GM18526 (cell line): Measurements from ENCODE around the gene NME7.

ENCODE experiments used
- POLR2A ChIP-seq: IDR thresholded peaks from 3 replicates; pipeline ENCODE4 v1.6.1; 2011; ENCODE audit not compliant: insufficient read length; ENCODE audit errors: extremely low read depth

NME7 gene

GRCh38 chr1:169347688-169348382, 19.8 kb downstream of the NME7 start:
- no peak for TF ChIP-seq POLR2A

DNA sequence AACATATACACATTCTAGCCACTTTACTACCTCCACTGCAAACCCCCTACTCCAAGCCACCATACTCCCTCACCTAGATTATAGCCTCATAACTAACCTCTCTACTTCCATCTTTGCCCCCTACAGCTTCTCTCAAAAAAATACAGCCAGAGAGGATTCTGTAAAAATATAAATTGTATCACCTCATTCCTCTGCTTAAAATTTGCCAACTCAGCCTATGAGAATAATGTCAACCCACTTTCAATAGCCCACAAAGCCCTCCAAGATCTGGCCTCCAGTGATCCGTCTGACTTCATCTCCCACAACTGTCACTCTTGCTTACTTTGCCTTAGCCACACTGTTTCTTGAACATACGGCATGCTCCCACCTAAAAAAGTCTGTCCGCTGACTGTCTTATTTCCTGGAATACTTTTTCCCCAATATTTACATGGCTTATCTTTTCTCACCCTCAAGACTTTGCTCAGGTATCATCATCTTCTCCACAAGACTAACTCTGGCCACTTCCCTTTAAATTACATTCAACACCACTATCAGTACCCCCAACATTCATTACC, 21.5 kb downstream of the NME7 start:
- no peak for TF ChIP-seq POLR2A

DNA sequence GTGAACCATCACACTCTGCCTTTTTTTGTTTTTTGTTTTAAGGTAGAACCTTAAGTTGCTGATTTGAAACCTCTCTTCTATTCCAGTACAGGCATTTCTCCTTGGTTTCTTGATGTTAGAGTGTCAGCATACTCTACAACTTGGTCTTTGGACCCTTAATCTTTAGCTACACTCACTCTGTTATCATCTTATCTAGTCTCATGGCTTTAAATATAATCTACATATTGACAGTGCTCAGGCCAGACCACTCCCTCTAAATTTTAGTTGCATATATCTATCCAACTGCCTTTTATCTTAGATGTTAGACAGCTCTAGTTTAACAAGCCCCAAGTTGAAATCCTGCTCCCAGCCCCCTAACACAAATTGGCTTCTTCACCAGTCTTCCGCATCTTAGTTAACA, 22.1 kb downstream of the NME7 start:
- no peak for TF ChIP-seq POLR2A

DNA sequence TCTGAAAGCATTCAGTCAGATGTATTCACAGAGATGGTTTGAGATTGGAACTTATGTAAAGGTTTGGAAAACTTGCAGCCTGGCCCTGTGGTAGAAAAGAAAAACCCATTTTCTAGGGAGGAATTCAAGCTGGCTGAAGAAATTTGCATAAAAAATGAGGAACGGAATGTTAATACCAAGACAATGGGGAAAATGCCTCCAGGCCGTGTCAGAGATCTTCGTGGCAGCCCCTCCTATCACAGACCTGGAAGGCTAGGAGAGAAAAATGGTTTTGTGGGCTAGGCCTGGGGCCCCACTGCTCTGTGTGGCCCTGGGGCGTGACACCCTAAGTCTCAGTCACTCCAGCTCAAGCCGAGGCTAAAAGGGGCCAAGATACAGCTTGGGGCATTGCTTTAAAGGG, 26.7 kb downstream of the NME7 start:
- TF ChIP-seq POLR2A: no peak

DNA sequence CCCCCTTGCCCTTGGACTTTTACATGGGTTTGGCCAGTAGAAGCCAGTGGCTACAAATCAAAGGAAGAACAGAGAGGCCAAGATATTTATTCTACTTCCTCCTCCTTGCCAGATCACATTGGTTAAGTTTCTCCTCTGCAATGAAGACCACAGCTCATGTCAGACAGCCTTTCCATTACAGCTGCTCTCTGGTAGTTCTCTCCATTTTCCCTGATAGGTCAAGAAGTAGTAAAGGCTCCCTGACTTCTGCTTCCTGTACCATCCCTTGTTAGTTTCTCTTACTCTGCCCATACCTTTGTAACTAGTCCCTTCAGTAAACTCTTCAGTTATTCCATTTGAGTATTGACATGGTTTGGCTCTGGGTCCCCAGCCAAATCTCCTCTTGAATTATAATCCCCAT, 27.8 kb downstream of the NME7 start:
- TF ChIP-seq POLR2A: no peak

- no peak for TF ChIP-seq POLR2A
These were observed 29.0 kb downstream of the NME7 start for GRCh38 chr1:169338617-169339016.

DNA sequence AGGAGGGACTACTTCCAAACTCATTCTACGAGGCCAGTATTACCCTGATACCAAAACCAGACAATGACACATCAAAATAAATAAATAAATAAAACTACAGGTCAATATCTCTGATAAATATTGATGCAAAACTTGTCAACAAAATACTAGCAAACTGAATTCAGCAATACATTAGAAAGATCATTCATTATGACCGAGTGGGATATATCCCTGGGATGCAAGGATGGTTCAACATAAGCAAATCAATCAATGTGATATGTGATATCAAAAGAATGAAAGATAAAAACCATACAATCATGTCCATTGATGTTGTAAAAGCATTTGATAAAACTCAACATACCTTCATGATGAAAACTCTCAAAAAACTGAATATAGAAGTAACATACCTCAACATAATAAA, 36.7 kb downstream of the NME7 start:
- TF ChIP-seq POLR2A: no peak

GRCh38 chr1:169329383-169329782, 38.2 kb downstream of the NME7 start:
- TF ChIP-seq POLR2A: no peak

DNA sequence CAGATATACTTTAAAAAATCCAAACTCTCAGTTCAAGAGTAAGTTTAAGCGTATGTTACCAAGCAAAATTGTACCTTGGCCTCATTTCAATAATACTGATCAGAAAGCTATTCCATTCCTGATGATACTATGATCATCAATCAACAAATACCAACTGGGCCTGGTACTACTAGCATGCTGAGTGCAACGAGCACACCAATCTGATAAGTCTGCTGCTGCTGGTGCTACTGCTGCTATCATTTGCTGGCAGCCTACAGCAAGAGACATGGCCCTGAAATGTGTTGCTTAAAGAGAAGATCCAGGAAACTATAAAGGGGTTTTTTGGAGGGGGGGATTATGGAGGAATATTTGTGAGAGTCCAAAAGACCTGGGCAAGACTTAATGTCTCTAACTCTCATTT, 39.7 kb downstream of the NME7 start:
- no peak for TF ChIP-seq POLR2A

- TF ChIP-seq POLR2A: no peak
These were observed 40.7 kb downstream of the NME7 start for GRCh38 chr1:169326956-169327268.

DNA sequence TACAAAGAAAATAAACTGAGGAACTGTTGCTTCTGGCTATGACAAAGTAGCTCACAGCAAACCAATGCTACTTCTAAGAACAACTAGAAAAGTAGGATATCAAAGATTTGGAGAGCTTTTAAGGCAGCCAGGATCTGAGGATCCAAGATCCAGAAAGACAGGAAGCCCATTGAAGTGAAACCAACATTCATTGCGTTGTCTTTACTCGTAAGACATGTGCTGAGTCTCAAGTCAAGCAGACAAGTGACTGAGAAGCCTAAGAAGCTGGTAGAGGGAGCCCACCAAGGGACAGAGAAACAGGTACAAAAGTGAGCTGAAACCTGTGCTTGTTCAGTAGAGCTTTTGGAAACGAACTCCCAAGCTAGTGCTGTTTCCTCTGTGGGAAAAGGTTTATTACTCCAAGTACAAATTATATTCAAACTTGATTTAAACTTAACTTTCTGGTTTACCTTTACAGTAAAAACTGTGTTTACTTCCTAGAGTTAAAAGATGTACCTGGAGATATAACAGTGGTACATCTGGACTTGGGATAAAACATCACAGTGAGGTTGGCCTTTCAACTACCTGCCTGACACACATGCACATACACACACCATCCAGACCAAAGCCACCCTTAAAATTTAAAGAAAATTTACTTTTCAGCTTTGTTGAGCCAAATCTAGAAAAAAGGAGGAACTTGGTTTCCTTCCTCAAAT, 41.2 kb downstream of the NME7 start:
- no peak for TF ChIP-seq POLR2A

- TF ChIP-seq POLR2A: no peak
These were observed 42.5 kb downstream of the NME7 start for GRCh38 chr1:169325117-169325516.

DNA sequence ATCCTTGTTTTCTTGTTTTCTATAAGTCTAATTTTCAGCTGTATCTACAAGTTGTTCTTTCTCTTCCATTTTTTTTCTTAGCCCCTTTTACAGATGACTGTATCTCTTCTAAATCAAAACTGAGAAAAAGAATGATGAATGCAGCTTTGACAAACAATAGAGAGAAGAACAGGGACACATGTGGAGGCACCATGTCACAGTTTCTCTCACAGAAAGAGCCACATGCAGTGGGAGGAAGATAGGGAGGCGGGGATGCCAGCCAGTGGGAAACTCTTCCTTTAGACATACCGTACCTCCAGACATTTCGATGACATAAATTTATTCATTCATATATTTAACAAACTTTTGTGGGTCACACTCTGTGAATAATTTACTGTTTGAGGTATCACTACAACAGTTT, 45.5 kb downstream of the NME7 start:
- no peak for TF ChIP-seq POLR2A

GRCh38 chr1:169321539-169321938, 46.1 kb downstream of the NME7 start:
- no peak for TF ChIP-seq POLR2A

DNA sequence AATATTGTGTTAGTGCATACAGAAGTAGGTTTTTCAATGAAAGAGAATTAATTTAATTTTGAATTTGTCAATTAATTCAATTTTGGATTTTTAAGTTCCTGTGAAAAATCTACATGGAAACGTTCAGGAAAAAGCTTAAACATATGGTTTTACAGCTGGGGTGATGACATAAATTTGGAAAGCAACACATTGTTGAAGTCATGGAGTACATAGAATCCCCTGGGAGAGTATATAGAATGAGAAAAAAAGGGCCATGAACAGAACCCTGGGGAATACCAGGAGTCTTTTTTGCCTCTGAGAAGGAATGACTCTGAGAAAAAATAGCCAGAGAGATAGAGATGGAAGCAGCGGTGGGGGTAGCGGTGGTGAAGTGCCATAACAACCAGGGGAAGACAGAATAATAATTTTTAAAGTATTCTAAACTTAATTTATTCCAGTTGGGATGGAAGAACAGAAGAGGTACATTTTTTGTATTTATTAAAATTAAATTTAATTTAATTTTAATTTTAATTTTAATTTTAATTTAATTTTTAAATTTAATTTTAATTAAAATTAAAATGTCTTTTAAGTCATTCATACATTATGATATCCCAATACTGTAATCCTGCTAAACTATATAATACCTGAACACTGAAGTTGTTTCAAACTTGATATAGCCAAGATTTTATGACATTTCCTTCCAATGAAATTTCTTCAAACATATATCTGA, 48.9 kb downstream of the NME7 start:
- no peak for TF ChIP-seq POLR2A

DNA sequence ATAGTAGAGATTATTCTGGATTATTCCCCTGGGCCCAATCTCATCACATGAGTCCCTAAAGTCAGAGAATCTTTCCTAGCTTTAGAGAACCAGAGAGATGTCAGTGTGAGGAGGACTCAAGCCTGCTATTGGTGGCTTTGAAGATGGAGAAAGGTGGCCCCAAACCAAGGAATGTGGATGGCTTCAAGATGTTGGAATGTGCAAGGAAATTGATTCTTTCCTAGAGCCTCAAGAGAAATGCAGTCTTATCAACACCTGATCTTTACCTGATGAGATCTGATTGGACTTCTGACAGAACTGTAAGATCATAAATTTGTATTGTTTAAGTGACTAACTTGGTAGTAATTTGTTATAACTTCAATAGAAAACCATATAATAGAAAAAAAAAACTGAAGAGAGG, 51.0 kb downstream of the NME7 start:
- TF ChIP-seq POLR2A: no peak
